Stimulated activated CD8-positive, alpha-beta memory T cell treated with anti-CD3 and anti-CD28 coated beads, Interleukin-7, amount 100 ng/mL, for 4 hours (primary cell): ENCODE measurements around the gene HNRNPH1.
A peak's percentile ranks its signal among the peaks of the same experiment; 100 is the strongest.
"Not testable (repeated sequence)": the region's sequence is repeated elsewhere in the genome, so short reads cannot be mapped to it uniquely, and the experiment has no call there.

Experiments
- DNase-seq, 2 donors: peaks; one replicate each; pipeline ENCODE4 v3.0.0-alpha.2; 2020; ENCODE audit warnings: low read depth in 2 of 2

The HNRNPH1 gene

DNA sequence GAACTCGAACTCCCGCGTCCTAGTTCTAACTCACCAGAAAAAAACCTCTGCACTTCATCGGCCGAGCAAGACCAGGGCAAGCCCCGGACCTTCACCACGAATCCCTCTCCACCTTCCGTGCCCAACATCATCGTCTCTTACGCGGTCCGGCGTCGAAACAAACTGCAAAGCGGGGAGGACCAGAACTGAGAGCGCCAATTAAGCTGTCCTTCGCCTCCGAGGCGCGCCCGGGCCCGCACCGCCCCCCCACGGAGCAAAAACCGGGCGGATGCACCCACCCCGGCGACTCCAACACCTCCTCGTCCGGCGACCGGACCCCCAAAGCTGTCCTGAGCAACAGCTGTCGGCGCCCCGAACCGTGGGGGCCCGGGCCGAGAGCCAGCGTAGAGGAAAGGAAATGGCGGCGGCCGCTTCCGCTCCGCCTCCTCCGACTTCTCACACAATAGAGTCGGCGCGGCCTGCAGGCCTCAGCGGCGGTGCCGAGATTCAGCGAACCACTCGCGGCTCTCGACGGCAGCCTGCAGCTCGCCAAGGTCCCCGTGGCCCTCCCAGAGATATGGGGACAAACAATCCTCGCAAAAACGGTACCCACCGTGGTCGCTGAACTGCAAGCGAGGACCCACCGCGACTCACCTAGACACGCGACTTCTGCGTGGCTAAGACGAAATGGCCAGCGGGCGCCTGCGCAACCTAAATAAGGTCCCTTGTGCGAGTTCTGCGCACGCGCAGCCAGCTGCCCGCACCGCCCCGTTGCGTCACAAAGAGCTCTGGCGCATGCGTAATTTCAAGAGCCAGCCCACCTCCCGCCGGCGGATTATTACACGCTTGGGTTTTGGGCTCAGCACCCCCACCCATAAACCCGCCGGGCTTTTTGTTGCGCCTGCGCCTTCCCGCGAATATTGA, at the start of gene HNRNPH1:
HNRNPH1 (minus strand) TSS at position 669 of the 903 bp plus-strand sequence; CDS start at position 131, 538 bp downstream.
- peak; percentile 97 to 98 for DNase-seq

- DNase-seq = no peak
Observed at GRCh38 chr5:179668391-179668790, 44.9 kb upstream of the HNRNPH1 start.

GRCh38 chr5:179661647-179662046, 38.2 kb upstream of the HNRNPH1 start:
- not testable (repeated sequence) for DNase-seq

GRCh38 chr5:179658179-179658856, 34.8 kb upstream of the HNRNPH1 start:
- not testable (repeated sequence) for DNase-seq

GRCh38 chr5:179657302-179658178, 34.1 kb upstream of the HNRNPH1 start:
- not testable (repeated sequence) for DNase-seq

DNA sequence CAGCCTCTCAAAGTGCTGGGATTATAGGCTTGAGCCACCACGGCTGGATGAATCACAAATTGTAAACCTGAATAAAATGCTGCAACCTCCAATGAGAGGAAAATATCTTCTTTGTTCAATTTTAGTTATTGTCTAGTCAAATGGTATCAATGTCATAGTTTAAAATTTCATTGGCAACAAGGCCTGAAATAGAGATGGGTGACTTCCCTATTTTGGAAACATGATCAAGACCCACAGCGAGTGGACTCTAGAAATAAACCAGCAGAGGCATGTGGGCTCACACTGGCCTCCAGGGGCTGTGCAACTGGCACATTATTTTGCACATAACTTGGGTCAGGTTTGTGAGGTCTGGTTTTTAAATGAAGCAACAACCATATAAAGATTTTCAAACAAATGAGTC, 29.7 kb upstream of the HNRNPH1 start:
- DNase-seq = not testable (repeated sequence)

DNA sequence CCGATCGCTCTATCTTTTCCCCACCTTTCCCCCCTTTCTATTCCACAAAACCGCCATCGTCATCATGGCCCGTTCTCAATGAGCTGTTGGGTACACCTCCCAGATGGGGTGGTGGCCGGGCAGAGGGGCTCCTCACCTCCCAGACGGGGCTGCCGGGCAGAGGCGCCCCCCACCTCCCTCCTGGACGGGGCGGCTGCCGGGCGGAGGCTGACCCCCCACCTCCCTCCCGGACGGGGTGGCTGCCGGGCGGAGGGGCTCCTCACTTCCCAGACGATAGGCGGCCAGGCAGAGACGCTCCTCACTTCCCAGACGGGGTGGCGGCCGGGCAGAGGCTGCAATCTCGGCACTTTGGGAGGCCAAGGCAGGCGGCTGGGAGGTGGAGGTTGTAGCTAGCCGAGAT, 26.8 kb upstream of the HNRNPH1 start:
- DNase-seq = not testable (repeated sequence)

DNA sequence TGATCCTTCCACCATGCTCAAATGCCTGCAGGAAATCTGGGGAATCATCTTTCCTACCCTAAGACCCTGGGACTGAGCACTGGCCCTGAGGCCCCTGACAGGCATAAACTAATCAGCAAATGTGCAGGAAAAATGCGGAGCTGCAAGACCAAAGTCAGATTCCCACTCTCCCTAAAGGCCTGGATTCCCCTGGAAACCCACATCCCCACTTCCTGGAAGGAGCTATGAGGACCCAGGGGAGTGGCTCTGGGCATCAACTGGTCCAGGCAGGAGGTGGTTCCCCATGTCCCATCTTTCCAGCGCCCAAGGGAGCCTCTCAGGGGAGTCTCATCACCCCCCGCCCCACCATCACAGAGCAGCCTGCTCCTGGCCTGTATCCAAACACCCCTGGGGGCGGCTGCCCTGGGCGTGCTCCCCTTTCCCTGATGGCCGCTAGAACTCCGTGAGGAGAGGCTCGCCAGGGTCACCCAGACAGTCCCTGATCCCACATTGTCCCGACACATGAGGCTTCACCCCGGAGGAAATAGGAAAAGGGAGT, 25.8 kb upstream of the HNRNPH1 start:
- DNase-seq = not testable (repeated sequence)

GRCh38 chr5:179648410-179648809, 24.9 kb upstream of the HNRNPH1 start:
- no peak for DNase-seq

GRCh38 chr5:179644766-179645165, 21.3 kb upstream of the HNRNPH1 start:
- DNase-seq = not testable (repeated sequence)

DNA sequence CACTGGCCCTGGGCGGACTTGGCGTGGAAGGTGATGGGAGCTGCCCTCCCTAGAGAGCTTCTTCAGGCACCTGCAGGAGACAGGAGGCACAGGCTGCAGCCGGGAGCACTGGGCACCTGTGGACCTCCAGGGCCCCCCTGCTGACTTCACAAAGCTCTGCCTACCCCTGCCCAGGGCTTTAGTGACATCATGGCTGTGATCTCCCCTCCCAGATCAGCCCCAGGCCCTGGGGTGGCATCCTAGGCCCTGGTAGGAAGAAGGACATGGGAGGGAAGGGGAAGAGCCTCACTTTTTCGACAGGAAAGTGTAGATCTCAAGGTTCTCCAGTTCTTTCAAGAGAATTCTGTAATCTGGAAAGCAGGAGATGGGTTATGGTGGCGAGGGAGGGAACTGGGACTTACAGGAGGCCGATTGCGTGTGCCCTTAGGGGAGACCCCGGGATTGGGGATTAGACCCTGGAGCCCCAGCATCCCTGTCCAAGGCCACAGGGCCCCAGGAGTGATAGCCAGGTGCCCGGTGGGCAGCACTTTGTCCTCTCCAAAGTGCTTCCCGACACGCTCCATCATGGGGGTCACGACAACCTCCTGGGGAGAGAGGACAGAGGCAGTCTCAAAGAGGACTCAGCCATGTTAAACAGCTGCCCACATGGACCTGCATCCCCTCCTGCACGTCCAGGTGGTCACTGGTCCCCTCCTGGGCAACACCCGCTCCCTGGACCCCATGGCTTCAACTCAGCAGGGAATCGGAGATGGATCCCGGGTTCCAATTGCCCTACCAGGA, 19.9 kb upstream of the HNRNPH1 start:
- DNase-seq = not testable (repeated sequence)

- not testable (repeated sequence) for DNase-seq
Observed at GRCh38 chr5:179642626-179643025, 19.2 kb upstream of the HNRNPH1 start.

DNA sequence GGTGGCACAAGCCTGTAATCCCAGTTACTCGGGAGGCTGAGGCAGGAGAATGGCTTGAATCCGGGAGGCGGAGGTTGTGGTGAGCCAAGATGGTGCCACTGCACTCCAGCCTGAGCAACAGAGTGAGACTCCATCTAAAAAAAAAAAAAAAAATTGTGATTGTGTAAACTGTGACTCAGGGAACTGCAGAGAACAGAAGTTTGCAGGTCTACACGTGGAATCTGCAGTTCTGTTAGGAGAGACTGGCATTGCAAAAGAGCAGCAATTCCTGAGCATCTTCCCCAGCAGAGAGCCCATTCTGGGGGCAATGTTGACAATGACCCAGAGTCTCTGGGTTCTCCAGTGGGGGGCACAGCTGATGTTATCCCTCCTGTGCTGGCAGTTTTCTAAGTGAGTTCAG, 18.3 kb upstream of the HNRNPH1 start:
- DNase-seq = not testable (repeated sequence)

- DNase-seq = not testable (repeated sequence)
Observed at GRCh38 chr5:179639296-179639695, 15.8 kb upstream of the HNRNPH1 start.

DNA sequence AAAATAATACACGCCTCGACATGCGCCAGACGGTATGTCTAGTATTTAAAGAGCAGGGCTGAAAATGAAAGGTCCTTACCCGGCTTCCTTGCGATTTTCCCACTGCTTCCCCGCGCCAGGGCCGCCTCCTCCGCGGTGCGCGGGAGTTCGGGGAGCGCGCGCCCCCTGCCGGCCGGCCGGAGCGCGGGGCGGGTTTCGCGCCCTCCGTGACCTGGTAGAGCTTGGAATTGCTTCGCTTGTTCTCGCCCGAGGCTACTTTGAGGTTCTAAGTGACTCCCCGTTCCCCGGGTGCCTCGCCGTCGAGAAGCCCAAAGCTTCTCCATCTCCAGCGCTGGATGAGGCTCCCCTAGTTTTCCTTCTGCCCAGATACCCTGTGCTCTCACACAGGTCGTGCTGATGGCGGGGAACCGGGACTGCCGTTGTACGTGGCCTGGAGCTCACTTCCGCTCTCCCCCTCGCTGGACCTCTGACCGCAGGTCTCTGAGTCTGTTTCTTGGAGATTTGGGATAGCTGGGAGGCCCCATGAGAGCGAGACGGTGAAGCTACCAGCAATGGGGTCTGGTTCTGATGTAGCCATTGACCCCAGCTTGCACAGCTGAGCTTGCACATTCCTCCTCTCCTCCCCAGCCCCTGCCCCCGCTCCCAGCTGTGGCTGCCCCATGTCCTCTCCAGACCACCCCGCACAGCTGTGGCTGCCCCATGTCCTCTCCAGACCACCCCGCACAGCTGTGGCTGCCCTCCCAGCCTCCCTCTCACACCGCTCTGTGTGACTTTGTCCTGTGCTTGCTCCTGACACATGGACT, 11.1 kb upstream of the HNRNPH1 start:
- not testable (repeated sequence) for DNase-seq

- DNase-seq = not testable (repeated sequence)
Observed at GRCh38 chr5:179633501-179634369, 10.3 kb upstream of the HNRNPH1 start.

DNA sequence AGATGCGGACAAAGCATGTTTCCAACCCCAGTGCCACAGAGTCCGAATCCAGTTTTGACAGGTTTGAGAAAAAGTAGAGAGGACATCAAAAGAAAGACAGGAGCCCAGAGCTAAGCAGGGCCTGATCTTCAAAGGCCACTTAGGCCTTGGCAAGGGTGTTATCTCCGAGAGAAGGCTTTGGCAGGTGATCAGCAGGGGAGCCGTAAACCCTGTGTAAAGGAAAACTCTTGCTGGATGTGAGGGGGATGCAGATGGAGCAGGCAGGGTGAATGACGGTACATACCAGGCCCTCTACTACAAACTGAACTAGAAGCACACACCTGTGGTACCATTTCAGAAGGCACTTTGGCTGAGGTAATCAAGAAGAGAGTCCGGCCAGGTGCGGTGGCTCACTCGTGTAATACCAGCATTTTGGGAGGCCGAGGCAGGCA, 1.4 kb upstream of the HNRNPH1 start:
- no peak for DNase-seq

DNA sequence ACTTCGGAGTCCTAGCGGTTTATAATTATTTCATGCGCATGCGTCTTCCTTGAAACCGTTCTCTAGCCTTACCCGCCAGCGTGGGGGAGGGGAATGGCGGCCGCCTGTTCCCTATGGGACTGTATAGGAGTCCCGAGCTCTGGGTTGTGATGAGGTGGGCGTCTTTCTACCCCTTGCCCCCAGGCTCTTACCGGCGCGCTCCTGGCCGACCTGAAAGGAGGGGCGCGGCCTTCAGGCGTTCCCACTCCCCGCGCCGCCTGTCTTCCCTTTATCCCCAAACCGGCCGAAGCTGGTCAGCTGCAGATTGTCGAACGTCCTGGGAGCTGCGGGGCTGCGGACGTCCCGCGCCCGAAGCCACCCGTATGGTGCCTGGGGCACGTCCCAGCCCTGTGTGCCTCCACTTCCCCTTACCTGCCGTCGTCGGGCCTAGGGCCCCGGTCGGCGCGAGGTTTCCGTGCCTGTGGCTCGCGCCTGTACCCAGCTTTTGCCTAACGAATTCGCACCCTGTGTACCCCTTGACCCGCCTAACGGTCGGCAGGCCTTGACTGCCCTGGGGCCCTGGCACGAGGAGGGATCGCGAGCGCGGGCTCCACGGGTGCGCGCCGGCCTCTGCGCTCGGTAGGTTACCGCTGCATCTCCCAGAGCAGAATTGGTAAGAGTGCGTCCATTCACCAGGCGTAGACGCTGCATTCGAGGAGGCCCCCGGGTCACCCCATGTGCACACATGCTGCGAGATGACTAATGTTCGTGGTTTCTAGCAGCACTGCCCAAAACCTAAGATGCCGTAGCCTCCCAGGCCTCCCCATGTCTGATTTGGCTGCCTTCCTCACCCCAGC, 653 bp upstream of the HNRNPH1 start:
- peak; percentile 21 to 39 for DNase-seq
